22Rv1 (cell line): ENCODE measurements around the gene TP73.

Experiments used
- ZFX ChIP-seq: fragments of 450-650 bp; IDR thresholded peaks from 2 replicates; pipeline ENCODE4 v1.6.1; 2017; ENCODE audit warnings: antibody characterized with exemption, borderline replicate concordance
- TF ChIP-seq, protein P1 (sequence below): fragments of 450-650 bp; IDR thresholded peaks from 2 replicates; pipeline ENCODE4 v1.5.1; 2017; ENCODE audit warnings: mild to moderate bottlenecking

DNA sequence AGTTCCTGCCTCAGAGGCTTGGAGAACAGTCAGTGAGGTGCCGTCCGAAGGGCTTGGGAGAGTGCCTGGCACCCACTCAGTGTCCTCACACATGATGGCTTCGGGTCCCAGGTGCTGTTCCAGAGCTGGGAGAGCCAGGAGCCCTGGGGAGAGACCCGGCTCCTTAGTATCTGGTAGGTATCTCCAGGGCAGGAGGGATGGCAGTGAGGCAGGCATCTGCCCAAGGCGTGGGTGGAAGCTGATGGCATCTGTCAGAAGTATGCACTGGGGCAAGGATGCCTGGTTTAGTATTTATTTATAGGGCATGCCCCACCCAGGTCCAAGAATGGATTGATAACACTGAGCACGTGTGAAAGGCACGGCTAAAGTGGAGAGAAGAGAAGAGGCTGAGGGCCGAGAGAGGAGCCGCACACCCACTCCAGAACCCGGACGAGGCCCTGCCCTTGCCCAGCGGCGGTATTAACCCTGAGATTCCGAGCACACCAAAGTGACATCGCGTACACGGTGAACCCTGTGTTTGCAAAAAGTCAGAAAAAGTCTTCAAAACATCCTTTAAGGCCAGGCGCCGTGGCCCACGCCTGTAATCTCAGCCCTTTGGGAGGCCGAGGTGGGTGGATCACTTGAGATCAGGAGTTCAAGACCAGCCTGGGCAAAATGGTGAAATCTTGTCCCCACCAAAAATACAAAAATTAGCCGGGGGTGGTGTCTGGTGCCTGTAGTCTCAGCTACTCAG is 2.4 kb downstream of the TP73 start:
- TF ChIP-seq, protein P1, sequence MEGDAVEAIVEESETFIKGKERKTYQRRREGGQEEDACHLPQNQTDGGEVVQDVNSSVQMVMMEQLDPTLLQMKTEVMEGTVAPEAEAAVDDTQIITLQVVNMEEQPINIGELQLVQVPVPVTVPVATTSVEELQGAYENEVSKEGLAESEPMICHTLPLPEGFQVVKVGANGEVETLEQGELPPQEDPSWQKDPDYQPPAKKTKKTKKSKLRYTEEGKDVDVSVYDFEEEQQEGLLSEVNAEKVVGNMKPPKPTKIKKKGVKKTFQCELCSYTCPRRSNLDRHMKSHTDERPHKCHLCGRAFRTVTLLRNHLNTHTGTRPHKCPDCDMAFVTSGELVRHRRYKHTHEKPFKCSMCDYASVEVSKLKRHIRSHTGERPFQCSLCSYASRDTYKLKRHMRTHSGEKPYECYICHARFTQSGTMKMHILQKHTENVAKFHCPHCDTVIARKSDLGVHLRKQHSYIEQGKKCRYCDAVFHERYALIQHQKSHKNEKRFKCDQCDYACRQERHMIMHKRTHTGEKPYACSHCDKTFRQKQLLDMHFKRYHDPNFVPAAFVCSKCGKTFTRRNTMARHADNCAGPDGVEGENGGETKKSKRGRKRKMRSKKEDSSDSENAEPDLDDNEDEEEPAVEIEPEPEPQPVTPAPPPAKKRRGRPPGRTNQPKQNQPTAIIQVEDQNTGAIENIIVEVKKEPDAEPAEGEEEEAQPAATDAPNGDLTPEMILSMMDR = no peak
- no peak for TF ChIP-seq ZFX
